H1 (cell line): ENCODE measurements around the gene GLO1. TPM values are rescaled to one million over a fixed set of nuclear protein-coding genes. Genes with fewer than 3 reads are reported as not detected.

Experiments
- CTCF ChIA-PET: fragments of 300-600 bp; sonication (Branson Sonifier 250); formaldehyde crosslinking; loops from one replicate; lab custom pipeline; 2021; ENCODE audit not compliant: partially characterized antibody; lab: Charles Lee
- POLR2A ChIA-PET: fragments of 300-600 bp; sonication (Branson Sonifier 250); formaldehyde crosslinking; loops from one replicate; lab custom pipeline; 2021; ENCODE audit warnings: inconsistent platforms; ENCODE audit not compliant: partially characterized antibody; lab: Charles Lee
- DNase-seq, 2 experiments: peaks; one replicate each; pipeline versions ENCODE4 v3.0.0 to v3.0.0-alpha.2; 2010 to 2022; ENCODE audit warnings: low spot score in 2 of 2, low read depth in 1 of 2, mixed read lengths in 1 of 2
- FAIRE-seq: peaks from 2 replicates; lab custom pipeline; 2011; peaks lifted over from hg19 to GRCh38; lab: Jason Lieb, UNC
- H2AFZ ChIP-seq: 2 replicates; pipeline ENCODE4 v1.8.1; 2012; ENCODE audit warnings: low read length, inconsistent platforms
- H2AK5ac ChIP-seq: 2 replicates; pipeline ENCODE4 v1.6.1; 2013; ENCODE audit warnings: low read depth, low read length
- H2BK120ac ChIP-seq: replicated peaks from 2 replicates; pipeline ENCODE3; 2013; ENCODE audit warnings: low read depth, low read length, inconsistent platforms
- H2BK12ac ChIP-seq: 2 replicates; pipeline ENCODE4 v1.6.1; 2013; ENCODE audit warnings: low read depth, low read length
- H2BK15ac ChIP-seq: 2 replicates; pipeline ENCODE4 v1.6.1; 2013; ENCODE audit warnings: low read length
- H2BK20ac ChIP-seq: 2 replicates; pipeline ENCODE4 v1.6.1; 2013; ENCODE audit warnings: low read length
- H2BK5ac ChIP-seq: 2 replicates; pipeline ENCODE4 v1.6.1; 2013; ENCODE audit warnings: low read depth, low read length
- H3K14ac ChIP-seq: 2 replicates; pipeline ENCODE4 v1.6.1; 2013; ENCODE audit warnings: inconsistent platforms; ENCODE audit not compliant: insufficient read length
- H3K18ac ChIP-seq: 2 replicates; pipeline ENCODE4 v1.6.1; 2013; ENCODE audit warnings: low read length; ENCODE audit errors: extremely low read depth
- H3K23ac ChIP-seq: 2 replicates; pipeline ENCODE4 v1.6.1; 2013; ENCODE audit warnings: inconsistent platforms; ENCODE audit not compliant: insufficient read length
- H3K23me2 ChIP-seq: 2 replicates; pipeline ENCODE4 v1.6.1; 2013; ENCODE audit warnings: low read depth, low read length
- H3K27ac ChIP-seq: 2 replicates; pipeline ENCODE4 v1.6.1; 2011; ENCODE audit warnings: low read depth, low read length, inconsistent platforms
- H3K27me3 ChIP-seq, 4 experiments: replicated peaks in 1 of 4; 1 replicate in 1 of 4; 2 replicates in 3 of 4; pipeline versions ENCODE4 v1.6.1 to v1.8.1; 2011 to 2013; ENCODE audit warnings: low read length in 3 of 4, mild to moderate bottlenecking in 3 of 4, inconsistent platforms in 2 of 4, mixed read lengths in 2 of 4, moderate library complexity in 1 of 4; ENCODE audit not compliant: control insufficient read depth in 3 of 4, insufficient read depth in 3 of 4; ENCODE audit errors: extremely low read depth in 1 of 4
- H3K36me3 ChIP-seq, 4 experiments: 2 replicates each; pipeline versions ENCODE4 v1.6.1 to v1.8.1; 2011 to 2013; ENCODE audit warnings: mild to moderate bottlenecking in 4 of 4, low read length in 3 of 4, moderate library complexity in 2 of 4, control low read depth in 1 of 4, inconsistent platforms in 1 of 4; ENCODE audit not compliant: insufficient read depth in 4 of 4, control insufficient read depth in 2 of 4
- H3K4ac ChIP-seq: replicated peaks from 2 replicates; pipeline ENCODE3; 2013; ENCODE audit warnings: low read length, low read depth, mixed read lengths, inconsistent platforms; ENCODE audit not compliant: insufficient read length
- H3K4me1 ChIP-seq, 4 experiments: replicated peaks in 1 of 4; 1 replicate in 1 of 4; 2 replicates in 3 of 4; pipeline versions ENCODE4 v1.6.1 to v1.8.1; 2011 to 2013; ENCODE audit warnings: low read length in 3 of 4, inconsistent platforms in 2 of 4, mixed read lengths in 1 of 4; ENCODE audit not compliant: insufficient read depth in 4 of 4, control insufficient read depth in 3 of 4
- H3K4me2 ChIP-seq, 2 experiments: 2 replicates each; pipeline versions ENCODE4 v1.6.1 to v1.8.1; 2011 to 2013; ENCODE audit warnings: low read depth in 2 of 2, low read length in 2 of 2, control low read depth in 1 of 2, inconsistent platforms in 1 of 2, mild to moderate bottlenecking in 1 of 2; ENCODE audit not compliant: insufficient read depth in 1 of 2
- H3K4me3 ChIP-seq, 4 experiments: fragments of 200-600, 300-600 bp in 1 of 4; sonication (generic), shearing (Covaris generic), sonication (Bioruptor Twin) in 1 of 4; 2 replicates each; pipeline versions ENCODE4 v1.5.1 to v1.8.1; 2011 to 2016; ENCODE audit warnings: low read length in 4 of 4, low read depth in 3 of 4, control low read depth in 2 of 4, inconsistent platforms in 2 of 4, mild to moderate bottlenecking in 2 of 4, mixed read lengths in 1 of 4, moderate library complexity in 1 of 4; ENCODE audit not compliant: insufficient read depth in 2 of 4; ENCODE audit errors: extremely low read depth in 1 of 4
- H3K56ac ChIP-seq: replicated peaks from 2 replicates; pipeline ENCODE3; 2013; ENCODE audit warnings: low read depth, mild to moderate bottlenecking, mixed read lengths, low read length, inconsistent platforms; ENCODE audit not compliant: insufficient read length
- H3K79me1 ChIP-seq: 2 replicates; pipeline ENCODE4 v1.6.1; 2013; ENCODE audit warnings: low read depth, low read length, control low read depth
- H3K79me2 ChIP-seq, 2 experiments: 2 replicates each; pipeline versions ENCODE4 v1.6.1 to v1.8.1; 2012 to 2013; ENCODE audit warnings: low read length in 2 of 2, mild to moderate bottlenecking in 2 of 2, inconsistent platforms in 1 of 2; ENCODE audit not compliant: insufficient read depth in 2 of 2, control insufficient read depth in 1 of 2
- H3K9ac ChIP-seq, 4 experiments: replicated peaks in 1 of 4; 1 replicate in 1 of 4; 2 replicates in 3 of 4; pipeline versions ENCODE4 v1.6.1 to v1.8.1; 2011 to 2013; ENCODE audit warnings: low read depth in 3 of 4, low read length in 3 of 4, control low read depth in 2 of 4, mild to moderate bottlenecking in 2 of 4, moderate library complexity in 2 of 4, inconsistent platforms in 1 of 4; ENCODE audit errors: extremely low read depth in 1 of 4
- H3K9me3 ChIP-seq, 2 experiments: 2 replicates each; pipeline versions ENCODE4 v1.6.1 to v1.8.1; 2012 to 2013; ENCODE audit warnings: mild to moderate bottlenecking in 2 of 2, moderate library complexity in 2 of 2, control low read depth in 1 of 2, inconsistent platforms in 1 of 2, low read depth in 1 of 2, low read length in 1 of 2, mixed read lengths in 1 of 2; ENCODE audit not compliant: insufficient read depth in 2 of 2
- H4K20me1 ChIP-seq, 2 experiments: replicated peaks in 1 of 2; 2 replicates each; pipeline versions ENCODE3 to v1.8.1; 2011 to 2013; ENCODE audit warnings: inconsistent platforms in 2 of 2, low read length in 2 of 2, mild to moderate bottlenecking in 1 of 2; ENCODE audit not compliant: insufficient read depth in 2 of 2, control insufficient read depth in 1 of 2
- H4K5ac ChIP-seq: 2 replicates; pipeline ENCODE4 v1.6.1; 2013; ENCODE audit warnings: low read length, low read depth, mixed read lengths, inconsistent platforms; ENCODE audit not compliant: insufficient read length
- H4K8ac ChIP-seq: 2 replicates; pipeline ENCODE4 v1.8.0; 2013; ENCODE audit warnings: mild to moderate bottlenecking, moderate library complexity, low read length, inconsistent platforms; ENCODE audit not compliant: insufficient read depth; ENCODE audit errors: extremely low read depth
- H4K91ac ChIP-seq: replicated peaks from 2 replicates; pipeline ENCODE3; 2013; ENCODE audit warnings: low read length, mixed read lengths, inconsistent platforms; ENCODE audit not compliant: insufficient read length
- JUN ChIP-seq: IDR thresholded peaks from 2 replicates; pipeline ENCODE4 v1.6.1; 2011; ENCODE audit warnings: low read depth, mild to moderate bottlenecking, improper control_type of control experiment, low read length
- JUND ChIP-seq: IDR thresholded peaks from 2 replicates; pipeline ENCODE4 v1.6.1; 2011; ENCODE audit warnings: mild to moderate bottlenecking, improper control_type of control experiment, low read length
- WGBS, 2 experiments: shearing (Covaris generic) in 1 of 2; methylation state at CpG; one replicate each; pipeline versions ENCODE4 v1.1.6 to v1.1.7; 2013 to 2015; ENCODE audit warnings: low lambda C conversion rate in 2 of 2, mixed read lengths in 2 of 2, inconsistent platforms in 1 of 2, low coverage in 1 of 2, missing lambda C conversion rate in 1 of 2; ENCODE audit not compliant: insufficient replicate concordance in 2 of 2, insufficient coverage in 1 of 2, insufficient read length in 1 of 2; ENCODE audit errors: extremely low coverage in 1 of 2, missing lambda C conversion rate in 1 of 2; 5-methylcytosine and 5-hydroxymethylcytosine counted together
- polyA plus RNA-seq, 7 experiments: library from polyadenylated mRNA; depleted of rRNA in 3 of 7; stranded (reverse) in 5 of 7; unstranded in 2 of 7; fragments of >200 nt in 5 of 7; fragments of 200-250 nt in 2 of 7; gene quantifications; 1 replicate in 5 of 7; 2 replicates in 1 of 7; 4 replicates in 1 of 7; pipeline versions ENCODE4 v1.2.1 to v1.2.3, GENCODE V29; 2011 to 2013; ENCODE audit warnings: missing spikeins in 2 of 7, mixed read lengths in 2 of 7
- total RNA-seq: library from RNA; stranded (reverse); fragmentation: NEBNext Ultra II Directional; extraction: Animal tissue kit (Norgen Biotek cat#: 25700); gene quantifications from 2 replicates; pipeline ENCODE4 v1.2.1, GENCODE V29; 2021

Gene GLO1
- total and polyA plus RNA-seq, 2 of the 8 experiments (the other 6 are each of a cell fraction or from before 2014, with no cell fraction given), result 104 to 170 TPM

- no peak for DNase-seq
- H2BK12ac ChIP-seq, result no peak overlapping the region
- H2AK5ac ChIP-seq, result no peak overlapping the region
- ChIA-PET CTCF (interaction anchor here (0.6 to 1.4 kb wide), 5 partner anchors 23 to 106 kb away, joined by 3 to 4 read pairs (median 3); no protein-coding TSS in a partner anchor), POLR2A (interaction anchor here (1.2 kb wide), 1 partner anchor 32 kb away, joined by 5 read pairs; no protein-coding TSS in a partner anchor)
- H3K36me3 ChIP-seq, result peaks cover under 1 to 38% (median 14%) of the 10 kb centered on the region in 4 experiments
- no peak overlapping the region for H3K4me3 ChIP-seq
- H3K56ac ChIP-seq, result no peak overlapping the region
- no peak overlapping the region for H3K4me2 ChIP-seq
- no peak overlapping the region for H4K5ac ChIP-seq
- H3K4me1 ChIP-seq, result no peaks in the 10 kb centered on the region
- H3K79me2 ChIP-seq, result no peaks in the 10 kb centered on the region
- no peak overlapping the region for H3K23ac ChIP-seq
- H3K9ac ChIP-seq, result no peak overlapping the region
- H3K18ac ChIP-seq, result no peak overlapping the region
- no peak overlapping the region for H2BK5ac ChIP-seq
- no peaks in the 10 kb centered on the region for H3K79me1 ChIP-seq
- no peak overlapping the region for H3K14ac ChIP-seq
- no peak overlapping the region for H4K8ac ChIP-seq
- H3K27ac ChIP-seq, result no peak overlapping the region
- no peak overlapping the region for H3K4ac ChIP-seq
- H2AFZ ChIP-seq, result no peak overlapping the region
- TF ChIP-seq JUN (no peak), JUND (no peak)
- no peak overlapping the region for H2BK15ac ChIP-seq
- no peak overlapping the region for H2BK120ac ChIP-seq
- no peak overlapping the region for H4K91ac ChIP-seq
- WGBS, 2 experiments, result 77% methylated on average over 9 of the region's 9 CpGs; no CpG with 5 or more reads in 1 of the 2 experiments
- H3K9me3 ChIP-seq, result no peaks in the 10 kb centered on the region
- no peaks in the 10 kb centered on the region for H3K23me2 ChIP-seq
- no peak overlapping the region for H2BK20ac ChIP-seq
- no peaks in the 10 kb centered on the region for H3K27me3 ChIP-seq
- no peaks in the 10 kb centered on the region for H4K20me1 ChIP-seq
- FAIRE-seq, result no peak
Observed at GRCh38 chr6:38673397-38674165, 29.4 kb downstream of the GLO1 start.
